ENCODE results near the gene HCFC1R1.

- TF ChIP-seq CTCF (IDR thresholded peaks at IDR 0.05; ENCODE audit: borderline replicate concordance, extremely low read depth, low read length, poor library complexity, severe bottlenecking): no peak
- no peak for TF ChIP-seq EZH2 (IDR thresholded peaks at IDR 0.05; ENCODE audit: borderline replicate concordance, low read depth, low read length, severe bottlenecking)
Observed at GRCh38 chr16:2987286-2987685, 36.5 kb downstream of the HCFC1R1 start.
